ENCODE results near the gene ZNF776.
A peak's percentile ranks its signal among the peaks of the same experiment; 100 is the strongest.
"Not testable (repeated sequence)": the region's sequence is repeated elsewhere in the genome, so short reads cannot be mapped to it uniquely, and the experiment has no call there.

ZNF776 gene

GRCh38 chr19:57755031-57755430 lies 8.4 kb downstream of the ZNF776 start:
- no peaks in the 10 kb centered on the region for H3K27me3 Mint-ChIP-seq
- no peak overlapping the region for H3K27ac Mint-ChIP-seq
- ATAC-seq = no peak
- no peak for DNase-seq
- peaks cover 64% of the 10 kb centered on the region for H3K9me3 Mint-ChIP-seq
- H3K4me3 Mint-ChIP-seq = no peak overlapping the region
- H3K36me3 Mint-ChIP-seq (ENCODE audit: low read depth) = peaks cover 97% of the 10 kb centered on the region
- H3K4me1 Mint-ChIP-seq = no peaks in the 10 kb centered on the region

GRCh38 chr19:57757941-57758340 lies 11.3 kb downstream of the ZNF776 start:
- Mint-ChIP-seq H3K4me3 (no peak overlapping the region), H3K4me1 (no peaks in the 10 kb centered on the region), H3K27ac (no peak overlapping the region), H3K36me3 (ENCODE audit: low read depth) (peaks cover 87% of the 10 kb centered on the region), H3K27me3 (no peaks in the 10 kb centered on the region), H3K9me3 (peaks cover 41% of the 10 kb centered on the region)
- DNase-seq (no peak), ATAC-seq (no peak)

- H3K27me3 Mint-ChIP-seq = no peaks in the 10 kb centered on the region
- DNase-seq (no peak), ATAC-seq (no peak)
- H3K36me3 Mint-ChIP-seq (ENCODE audit: low read depth) = peaks cover 85% of the 10 kb centered on the region
- no peak overlapping the region for H3K27ac Mint-ChIP-seq
- H3K4me1 Mint-ChIP-seq = no peaks in the 10 kb centered on the region
- H3K9me3 Mint-ChIP-seq = peaks cover 30% of the 10 kb centered on the region
- no peak overlapping the region for H3K4me3 Mint-ChIP-seq
Observed at GRCh38 chr19:57759096-57759495, 12.5 kb downstream of the ZNF776 start.

- peak within 1 kb of the TSS; percentile 89 for H3K27ac Mint-ChIP-seq
- ATAC-seq (peak; percentile 98), DNase-seq (peak; percentile 85)
- no peaks in the 10 kb centered on the region for H3K27me3 Mint-ChIP-seq
- peaks cover 36% of the 10 kb centered on the region for H3K9me3 Mint-ChIP-seq
- peaks cover 36% of the 10 kb centered on the region for H3K4me1 Mint-ChIP-seq
- peaks cover 54% of the 10 kb centered on the region for H3K36me3 Mint-ChIP-seq (ENCODE audit: low read depth)
- peak within 1 kb of the TSS; percentile 87 for H3K4me3 Mint-ChIP-seq
Observed at GRCh38 chr19:57769345-57770131, 22.9 kb downstream of the ZNF776 start, which contains the start of gene ZNF586. ZNF586 (plus strand) TSS chr19:57769676; CDS start chr19:57769843, 167 bp downstream.

GRCh38 chr19:57771417-57771816 lies 24.8 kb downstream of the ZNF776 start:
- H3K4me3 Mint-ChIP-seq = peak overlapping the region; percentile 34
- peaks cover 70% of the 10 kb centered on the region for H3K36me3 Mint-ChIP-seq (ENCODE audit: low read depth)
- no peaks in the 10 kb centered on the region for H3K27me3 Mint-ChIP-seq
- peaks cover 35% of the 10 kb centered on the region for H3K9me3 Mint-ChIP-seq
- no peak for DNase-seq
- ATAC-seq = no peak
- peaks cover 43% of the 10 kb centered on the region for H3K4me1 Mint-ChIP-seq
- H3K27ac Mint-ChIP-seq = no peak overlapping the region

GRCh38 chr19:57773488-57773887 lies 26.9 kb downstream of the ZNF776 start:
- Mint-ChIP-seq H3K4me3 (no peak overlapping the region), H3K27me3 (no peaks in the 10 kb centered on the region), H3K4me1 (peaks cover 40% of the 10 kb centered on the region), H3K36me3 (ENCODE audit: low read depth) (peaks cover 82% of the 10 kb centered on the region), H3K9me3 (peaks cover 42% of the 10 kb centered on the region), H3K27ac (no peak overlapping the region)
- no peak for ATAC-seq
- no peak for DNase-seq

GRCh38 chr19:57776764-57777296 lies 30.2 kb downstream of the ZNF776 start:
- Mint-ChIP-seq H3K27ac (no peak overlapping the region), H3K4me3 (no peak overlapping the region), H3K36me3 (ENCODE audit: low read depth) (peaks cover 94% of the 10 kb centered on the region), H3K9me3 (peaks cover 70% of the 10 kb centered on the region), H3K4me1 (peaks cover 23% of the 10 kb centered on the region), H3K27me3 (no peaks in the 10 kb centered on the region)
- DNase-seq (no peak), ATAC-seq (no peak)

- H3K4me1 Mint-ChIP-seq = peaks cover 12% of the 10 kb centered on the region
Observed at GRCh38 chr19:57778336-57778735, 31.7 kb downstream of the ZNF776 start.

GRCh38 chr19:57779220-57779845 lies 32.7 kb downstream of the ZNF776 start:
- no peaks in the 10 kb centered on the region for H3K27me3 Mint-ChIP-seq
- H3K4me1 Mint-ChIP-seq = peaks cover 7% of the 10 kb centered on the region
- H3K9me3 Mint-ChIP-seq = peaks cover 52% of the 10 kb centered on the region
- H3K36me3 Mint-ChIP-seq (ENCODE audit: low read depth) = peaks cover 88% of the 10 kb centered on the region
- no peak for DNase-seq
- H3K27ac Mint-ChIP-seq = no peak overlapping the region
- no peak for ATAC-seq
- H3K4me3 Mint-ChIP-seq = no peak overlapping the region

More at GRCh38 chr19:57778336-57778735, 31.7 kb downstream of the ZNF776 start:
- Mint-ChIP-seq H3K27me3 (no peaks in the 10 kb centered on the region), H3K27ac (no peak overlapping the region), H3K9me3 (peaks cover 58% of the 10 kb centered on the region), H3K36me3 (ENCODE audit: low read depth) (peaks cover 91% of the 10 kb centered on the region), H3K4me3 (no peak overlapping the region)
- DNase-seq (no peak), ATAC-seq (no peak)

GRCh38 chr19:57786286-57786685 lies 39.7 kb downstream of the ZNF776 start:
- no peaks in the 10 kb centered on the region for H3K27me3 Mint-ChIP-seq
- H3K4me1 Mint-ChIP-seq = no peaks in the 10 kb centered on the region
- DNase-seq = no peak
- H3K9me3 Mint-ChIP-seq = peaks cover 32% of the 10 kb centered on the region
- ATAC-seq = no peak
- no peak overlapping the region for H3K27ac Mint-ChIP-seq
- peaks cover 73% of the 10 kb centered on the region for H3K36me3 Mint-ChIP-seq (ENCODE audit: low read depth)
- no peak overlapping the region for H3K4me3 Mint-ChIP-seq

- ATAC-seq (no peak), DNase-seq (no peak)
- H3K4me3 Mint-ChIP-seq = no peak overlapping the region
- H3K9me3 Mint-ChIP-seq = peaks cover 34% of the 10 kb centered on the region
- peaks cover 72% of the 10 kb centered on the region for H3K36me3 Mint-ChIP-seq (ENCODE audit: low read depth)
- H3K4me1 Mint-ChIP-seq = no peaks in the 10 kb centered on the region
- H3K27ac Mint-ChIP-seq = no peak overlapping the region
- no peaks in the 10 kb centered on the region for H3K27me3 Mint-ChIP-seq
Observed at GRCh38 chr19:57786906-57787305, 40.3 kb downstream of the ZNF776 start.

- no peak for ATAC-seq
- peaks cover 70% of the 10 kb centered on the region for H3K36me3 Mint-ChIP-seq (ENCODE audit: low read depth)
Observed at GRCh38 chr19:57788114-57788692, 41.6 kb downstream of the ZNF776 start.

GRCh38 chr19:57789288-57789687 lies 42.7 kb downstream of the ZNF776 start:
- no peaks in the 10 kb centered on the region for H3K4me1 Mint-ChIP-seq
- no peak overlapping the region for H3K4me3 Mint-ChIP-seq
- H3K27me3 Mint-ChIP-seq = no peaks in the 10 kb centered on the region
- no peak overlapping the region for H3K27ac Mint-ChIP-seq
- H3K9me3 Mint-ChIP-seq = peaks cover 38% of the 10 kb centered on the region
- H3K36me3 Mint-ChIP-seq (ENCODE audit: low read depth) = peaks cover 73% of the 10 kb centered on the region
- ATAC-seq = no peak
- DNase-seq = no peak

More at GRCh38 chr19:57788114-57788692, 41.6 kb downstream of the ZNF776 start:
- Mint-ChIP-seq H3K4me1 (no peaks in the 10 kb centered on the region), H3K9me3 (peaks cover 34% of the 10 kb centered on the region), H3K4me3 (no peak overlapping the region), H3K27me3 (no peaks in the 10 kb centered on the region), H3K27ac (no peak overlapping the region)
- DNase-seq = no peak

- not testable (repeated sequence) for DNase-seq, ATAC-seq, H3K27me3 Mint-ChIP-seq, H3K27ac Mint-ChIP-seq, H3K4me1 Mint-ChIP-seq, H3K4me3 Mint-ChIP-seq
- peaks cover 60% of the 10 kb centered on the region for H3K36me3 Mint-ChIP-seq (ENCODE audit: low read depth)
- peaks cover 11% of the 10 kb centered on the region for H3K9me3 Mint-ChIP-seq
Observed at GRCh38 chr19:57796580-57796979, 50.0 kb downstream of the ZNF776 start.
